ENCODE data around the gene SHB. TPM values are rescaled to one million over a fixed set of nuclear protein-coding genes. Genes with fewer than 3 reads are reported as not detected.

Gene SHB
- total and polyA plus RNA-seq, 8 donors, result 16.1 to 26.8 (median 21.9) TPM

GRCh38 chr9:37974506-37975173, 94.4 kb downstream of the SHB start:
- ATAC-seq (no peak), DNase-seq (no peak)
- TF ChIP-seq CTCF (IDR thresholded peaks at IDR 0.05), result no peak
- H3K27ac ChIP-seq, result no peak overlapping the region
- H3K27me3 ChIP-seq, result no peaks in the 10 kb centered on the region
- no peaks in the 10 kb centered on the region for H3K9me3 ChIP-seq
- peaks cover 3 to 4% of the 10 kb centered on the region in 2 donors for H3K4me1 ChIP-seq
- H3K4me3 ChIP-seq, result no peak overlapping the region
- peaks cover 0 to 19% of the 10 kb centered on the region in 2 donors for H3K36me3 ChIP-seq
- intact Hi-C loops (cut with DNase I), result no loop called here

GRCh38 chr9:37972351-37972848, 96.6 kb downstream of the SHB start:
- Histone ChIP-seq H3K36me3 (peaks cover 0 to 19% of the 10 kb centered on the region in 2 donors), H3K4me1 (peaks cover 10 to 25% of the 10 kb centered on the region in 2 donors), H3K27ac (no peak overlapping the region), H3K4me3 (no peak overlapping the region), H3K9me3 (no peaks in the 10 kb centered on the region), H3K27me3 (no peaks in the 10 kb centered on the region)
- no peak for DNase-seq
- intact Hi-C loops (cut with DNase I), result no loop called here
- no peak for ATAC-seq
- no peak for TF ChIP-seq CTCF (IDR thresholded peaks at IDR 0.05)

GRCh38 chr9:37971691-37972090, 97.3 kb downstream of the SHB start:
- no peak overlapping the region for H3K4me3 ChIP-seq
- intact Hi-C loops (cut with DNase I), result no loop called here
- DNase-seq (no peak), ATAC-seq (no peak)
- no peak for TF ChIP-seq CTCF (IDR thresholded peaks at IDR 0.05)
- peaks cover 0 to 19% of the 10 kb centered on the region in 2 donors for H3K36me3 ChIP-seq
- H3K27me3 ChIP-seq, result no peaks in the 10 kb centered on the region
- peaks cover 10 to 31% of the 10 kb centered on the region in 2 donors for H3K4me1 ChIP-seq
- H3K9me3 ChIP-seq, result no peaks in the 10 kb centered on the region
- H3K27ac ChIP-seq, result no peak overlapping the region

GRCh38 chr9:37971108-37971459, 97.9 kb downstream of the SHB start:
- ATAC-seq, result no peak
- intact Hi-C loops (cut with DNase I), result no loop called here
- no peak overlapping the region for H3K27ac ChIP-seq

More at GRCh38 chr9:37971108-37971459, 97.9 kb downstream of the SHB start:
- no peak for DNase-seq
- peaks cover 0 to 19% of the 10 kb centered on the region in 2 donors for H3K36me3 ChIP-seq
- TF ChIP-seq CTCF (IDR thresholded peaks at IDR 0.05), result no peak
- H3K9me3 ChIP-seq, result no peaks in the 10 kb centered on the region
- H3K27me3 ChIP-seq, result no peaks in the 10 kb centered on the region
- peaks cover 6 to 34% of the 10 kb centered on the region in 2 donors for H3K4me1 ChIP-seq
- H3K4me3 ChIP-seq, result no peak overlapping the region

Data from left lung (tissue), 10 donors.